A673 (cell line): Measurements from ENCODE around the gene DNAJC27.

Source experiments
- EZH2 ChIP-seq: fragments of 200-600 bp; sonication (generic); IDR thresholded peaks from 2 replicates; pipeline ENCODE4 v1.6.1; 2017; ENCODE audit warnings: borderline replicate concordance, low read depth, mild to moderate bottlenecking, mixed read lengths, antibody characterized with exemption, low read length; ENCODE audit not compliant: poor library complexity, severe bottlenecking
- TF ChIP-seq, protein P1 (sequence below): fragments of 300-800, 200-600 bp; sonication (generic); conservative IDR thresholded peaks from 2 replicates; pipeline ENCODE4 v1.5.1; 2017; ENCODE audit warnings: low read depth, mild to moderate bottlenecking, antibody characterized with exemption, low read length, moderate library complexity, mixed read lengths

- TF ChIP-seq, protein P1, sequence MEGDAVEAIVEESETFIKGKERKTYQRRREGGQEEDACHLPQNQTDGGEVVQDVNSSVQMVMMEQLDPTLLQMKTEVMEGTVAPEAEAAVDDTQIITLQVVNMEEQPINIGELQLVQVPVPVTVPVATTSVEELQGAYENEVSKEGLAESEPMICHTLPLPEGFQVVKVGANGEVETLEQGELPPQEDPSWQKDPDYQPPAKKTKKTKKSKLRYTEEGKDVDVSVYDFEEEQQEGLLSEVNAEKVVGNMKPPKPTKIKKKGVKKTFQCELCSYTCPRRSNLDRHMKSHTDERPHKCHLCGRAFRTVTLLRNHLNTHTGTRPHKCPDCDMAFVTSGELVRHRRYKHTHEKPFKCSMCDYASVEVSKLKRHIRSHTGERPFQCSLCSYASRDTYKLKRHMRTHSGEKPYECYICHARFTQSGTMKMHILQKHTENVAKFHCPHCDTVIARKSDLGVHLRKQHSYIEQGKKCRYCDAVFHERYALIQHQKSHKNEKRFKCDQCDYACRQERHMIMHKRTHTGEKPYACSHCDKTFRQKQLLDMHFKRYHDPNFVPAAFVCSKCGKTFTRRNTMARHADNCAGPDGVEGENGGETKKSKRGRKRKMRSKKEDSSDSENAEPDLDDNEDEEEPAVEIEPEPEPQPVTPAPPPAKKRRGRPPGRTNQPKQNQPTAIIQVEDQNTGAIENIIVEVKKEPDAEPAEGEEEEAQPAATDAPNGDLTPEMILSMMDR, result no peak
- TF ChIP-seq EZH2, result no peak
These were observed 45.5 kb downstream of the DNAJC27 start for GRCh38 chr2:24926220-24926601.
